PC-9 (cell line): ENCODE measurements around the gene ARHGDIA. TPM values are rescaled to one million over a fixed set of nuclear protein-coding genes. Genes with fewer than 3 reads are reported as not detected.

ENCODE experiments used
- BruUV-seq: library from RNA; stranded (reverse); fragments of 400-500 nt; replicated peaks from 2 replicates; lab custom pipeline; 2021; lab: Mats Ljungman, UMichigan
- CTCF ChIA-PET: fragments of 300-600 bp; sonication (Branson Sonifier 250); formaldehyde crosslinking; loops from one replicate; lab custom pipeline; 2022; ENCODE audit warnings: antibody characterized with exemption; lab: Charles Lee
- POLR2A ChIA-PET: fragments of 300-600 bp; sonication (Branson Sonifier 250); formaldehyde crosslinking; loops from one replicate; lab custom pipeline; 2022; ENCODE audit warnings: antibody characterized with exemption; ENCODE audit not compliant: unreplicated experiment; lab: Charles Lee
- DNase-seq, 2 experiments: peaks; one replicate each; pipeline versions ENCODE4 v3.0.0 to v3.0.0-alpha.2; 2015 to 2022; ENCODE audit warnings: mixed read lengths in 1 of 2
- H2AFZ ChIP-seq: fragments of 200-600 bp; sonication (generic); 2 replicates; pipeline ENCODE4 v1.8.1; 2017; ENCODE audit warnings: antibody characterized with exemption
- H3F3A ChIP-seq: fragments of 200-600 bp; sonication (generic); 2 replicates; pipeline ENCODE4 v1.8.1; 2017; ENCODE audit warnings: antibody characterized with exemption, mild to moderate bottlenecking, low read depth; ENCODE audit not compliant: insufficient read depth
- H3K27ac ChIP-seq: fragments of 200-600 bp; sonication (generic); 2 replicates; pipeline ENCODE4 v1.6.1; 2016; ENCODE audit warnings: mixed run types
- H3K27me3 ChIP-seq: fragments of 200-600 bp; sonication (generic); 2 replicates; pipeline ENCODE4 v1.6.1; 2016; ENCODE audit warnings: low read depth, mixed run types; ENCODE audit not compliant: insufficient read depth
- H3K36me3 ChIP-seq: fragments of 200-600 bp; sonication (generic); 2 replicates; pipeline ENCODE4 v1.6.1; 2016; ENCODE audit warnings: low read depth, mixed run types
- H3K4me1 ChIP-seq: fragments of 200-600 bp; sonication (generic); replicated peaks from 2 replicates; pipeline ENCODE4 v1.6.1; 2016; ENCODE audit warnings: mixed run types; ENCODE audit not compliant: insufficient read depth
- H3K4me2 ChIP-seq: fragments of 200-600 bp; sonication (generic); 2 replicates; pipeline ENCODE4 v1.6.1; 2017; ENCODE audit warnings: mixed run types
- H3K4me3 ChIP-seq: fragments of 200-600 bp; sonication (generic); 2 replicates; pipeline ENCODE4 v1.6.1; 2016; ENCODE audit warnings: mixed run types
- H3K79me2 ChIP-seq: fragments of 200-600 bp; sonication (generic); 2 replicates; pipeline ENCODE4 v1.6.1; 2017; ENCODE audit warnings: low read depth, mixed run types
- H3K9me2 ChIP-seq: fragments of 200-600 bp; sonication (generic); 2 replicates; pipeline ENCODE4 v1.8.1; 2017; ENCODE audit warnings: mild to moderate bottlenecking; ENCODE audit not compliant: insufficient read depth
- H3K9me3 ChIP-seq: fragments of 200-600 bp; sonication (generic); 2 replicates; pipeline ENCODE4 v1.8.1; 2016; ENCODE audit warnings: low read depth; ENCODE audit not compliant: insufficient read depth
- H4K20me1 ChIP-seq: fragments of 200-600 bp; sonication (generic); 2 replicates; pipeline ENCODE4 v1.8.1; 2017; ENCODE audit not compliant: insufficient read depth
- EZH2 ChIP-seq: fragments of 200-600 bp; sonication (generic); IDR thresholded peaks from 2 replicates; pipeline ENCODE4 v1.8.0; 2017; ENCODE audit warnings: antibody characterized with exemption, low read depth
- intact Hi-C: fragments of 100-400 bp; cut with micrococcal nuclease; formaldehyde crosslinking; loops from one replicate; pipeline ENCODE4 v1.10.0; 2022; ENCODE audit not compliant: unreplicated experiment
- total RNA-seq: library from RNA; stranded (reverse); gene quantifications from 2 replicates; pipeline ENCODE4 v1.2.3, GENCODE V29; 2021
- TF ChIP-seq, protein P1 (sequence below): fragments of 200-600 bp; sonication (generic); conservative IDR thresholded peaks from 2 replicates; pipeline ENCODE4 v1.6.1; 2017; ENCODE audit warnings: mixed run types, antibody characterized with exemption, mild to moderate bottlenecking, moderate library complexity

The ARHGDIA gene
- total RNA-seq, 1 experiment from 2014 or later: 309 TPM

DNA sequence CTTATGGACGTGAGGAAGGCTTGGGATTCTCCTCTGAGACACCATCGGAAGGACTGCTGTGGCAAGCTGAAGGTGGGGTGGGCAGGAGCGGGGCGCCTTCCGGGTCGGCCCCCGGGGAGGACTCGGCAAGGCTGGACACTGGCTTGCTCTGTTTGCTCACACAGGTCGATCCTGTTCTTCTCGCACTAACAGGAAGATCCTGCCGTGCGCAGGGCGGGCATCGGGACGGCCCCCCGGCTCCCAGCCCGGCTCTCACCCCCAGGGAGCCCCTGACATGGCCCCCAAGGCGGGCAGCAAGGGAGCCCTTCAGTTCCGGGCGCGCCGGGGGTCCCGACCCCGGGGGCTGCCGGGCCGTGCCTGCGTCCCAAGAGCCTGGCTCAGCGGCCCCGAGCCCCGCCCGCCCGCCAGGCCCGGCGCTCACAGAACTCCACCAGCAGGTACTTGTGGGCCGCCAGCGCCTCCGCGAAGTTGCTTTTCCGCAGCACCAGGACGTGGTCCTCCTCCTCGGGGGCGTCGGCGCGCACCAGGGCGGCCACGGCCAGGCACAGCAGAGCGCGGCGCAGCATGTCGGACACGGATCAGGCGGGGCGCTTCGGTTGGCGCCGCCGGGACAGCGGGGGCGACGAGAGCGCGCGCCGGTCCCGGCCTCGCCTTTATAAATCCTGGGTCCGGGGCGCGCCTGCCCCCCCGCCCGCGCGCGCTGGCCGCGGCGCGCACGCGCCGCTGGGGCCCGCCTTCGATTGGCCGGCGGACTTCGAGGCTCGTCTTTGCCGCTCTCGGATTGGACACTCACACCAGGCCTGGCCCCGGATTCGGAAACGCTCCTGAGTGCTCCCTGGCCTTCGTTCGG, 11.0 kb downstream of the ARHGDIA start, which contains the start of gene P4HB:
Gene P4HB, minus strand, starts transcription at position 630 of the 850 bp plus-strand sequence. Its CDS starts 64 bp downstream, at position 566.
- intact Hi-C loops: loop anchor here (1.0 to 2.0 kb wide), 3 partner anchors 26 to 147 kb away; partner anchors contain the start of genes MCRIP1 and SLC25A10
- Histone ChIP-seq H3K4me1 (no peaks in the 10 kb centered on the region), H3K79me2 (peaks cover 75% of the 10 kb centered on the region), H3K27ac (peak within 1 kb of the TSS; percentile 80), H4K20me1 (peaks cover 36% of the 10 kb centered on the region), H3K4me2 (peak within 1 kb of the TSS; percentile 94), H3K4me3 (peak within 1 kb of the TSS; percentile 91), H2AFZ (peak within 1 kb of the TSS; percentile 68), H3K36me3 (peaks cover 10% of the 10 kb centered on the region; the same call in 1 of the 2 replicates), H3K9me2 (no peaks in the 10 kb centered on the region), H3F3A (peaks cover 16% of the 10 kb centered on the region; the same call in 1 of the 2 replicates), H3K9me3 (no peaks in the 10 kb centered on the region), H3K27me3 (no peaks in the 10 kb centered on the region)
- CTCF ChIA-PET: no interaction called here
- BruUV-seq: no TSS peak
- DNase-seq: peak in 1 of 2 experiments; percentile 41
- POLR2A ChIA-PET: interaction anchor here (0.5 to 0.7 kb wide), 5 partner anchors 68 to 871 kb away, joined by 3 to 6 read pairs (median 4); partner anchors contain the start of gene FSCN2
- no peak for TF ChIP-seq EZH2
- TF ChIP-seq, protein P1, sequence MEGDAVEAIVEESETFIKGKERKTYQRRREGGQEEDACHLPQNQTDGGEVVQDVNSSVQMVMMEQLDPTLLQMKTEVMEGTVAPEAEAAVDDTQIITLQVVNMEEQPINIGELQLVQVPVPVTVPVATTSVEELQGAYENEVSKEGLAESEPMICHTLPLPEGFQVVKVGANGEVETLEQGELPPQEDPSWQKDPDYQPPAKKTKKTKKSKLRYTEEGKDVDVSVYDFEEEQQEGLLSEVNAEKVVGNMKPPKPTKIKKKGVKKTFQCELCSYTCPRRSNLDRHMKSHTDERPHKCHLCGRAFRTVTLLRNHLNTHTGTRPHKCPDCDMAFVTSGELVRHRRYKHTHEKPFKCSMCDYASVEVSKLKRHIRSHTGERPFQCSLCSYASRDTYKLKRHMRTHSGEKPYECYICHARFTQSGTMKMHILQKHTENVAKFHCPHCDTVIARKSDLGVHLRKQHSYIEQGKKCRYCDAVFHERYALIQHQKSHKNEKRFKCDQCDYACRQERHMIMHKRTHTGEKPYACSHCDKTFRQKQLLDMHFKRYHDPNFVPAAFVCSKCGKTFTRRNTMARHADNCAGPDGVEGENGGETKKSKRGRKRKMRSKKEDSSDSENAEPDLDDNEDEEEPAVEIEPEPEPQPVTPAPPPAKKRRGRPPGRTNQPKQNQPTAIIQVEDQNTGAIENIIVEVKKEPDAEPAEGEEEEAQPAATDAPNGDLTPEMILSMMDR: no peak

DNA sequence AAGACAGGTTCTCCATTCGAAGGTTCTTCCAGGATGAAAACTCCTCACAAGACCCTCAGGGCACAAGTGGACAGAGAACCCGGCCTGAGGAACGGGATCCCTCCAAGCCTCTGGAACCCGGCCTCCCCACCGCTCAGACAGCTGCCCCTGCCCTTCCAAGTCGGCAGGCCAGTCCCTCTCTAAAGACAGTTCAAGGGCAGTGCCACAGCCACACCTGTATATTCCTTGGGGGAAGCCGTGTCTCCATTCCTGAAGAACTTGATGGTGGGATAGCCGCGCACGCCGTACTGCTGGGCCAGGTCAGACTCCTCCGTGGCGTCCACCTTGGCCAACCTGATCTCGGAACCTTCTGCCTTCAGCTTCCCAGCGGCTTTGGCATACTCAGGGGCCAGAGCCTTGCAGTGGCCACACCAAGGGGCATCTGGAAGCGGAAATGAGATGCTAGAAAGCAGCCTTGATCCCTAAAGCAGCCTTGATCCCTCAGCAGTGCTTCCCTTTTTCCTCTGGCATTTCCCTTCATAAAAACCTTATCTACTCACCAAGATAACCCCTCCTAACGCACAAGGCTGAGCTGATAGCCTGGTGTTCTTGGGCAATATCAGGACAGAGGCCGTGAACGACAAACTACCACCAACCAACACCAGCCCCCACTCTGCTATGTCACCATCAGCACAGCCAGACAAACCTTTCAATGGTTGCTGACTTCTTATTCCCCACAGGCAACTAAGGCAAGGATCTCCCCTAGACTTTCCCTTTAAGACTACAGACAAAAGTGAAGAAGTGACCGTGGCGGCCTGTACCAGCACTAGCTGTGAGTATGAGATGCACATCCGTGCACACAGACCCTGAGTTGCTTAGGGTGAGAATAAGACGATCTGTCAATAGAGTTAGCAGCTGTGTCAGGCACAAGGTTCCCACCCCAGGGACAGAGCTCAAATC, 11.9 kb downstream of the ARHGDIA start:
- Histone ChIP-seq H2AFZ (no peak overlapping the region), H3K27ac (peak overlapping the region; percentile 66; the same call in 1 of the 2 replicates), H3K4me2 (peak overlapping the region; percentile 94), H4K20me1 (peaks cover 30% of the 10 kb centered on the region), H3K27me3 (no peaks in the 10 kb centered on the region), H3K9me2 (no peaks in the 10 kb centered on the region), H3K4me1 (no peaks in the 10 kb centered on the region), H3K9me3 (no peaks in the 10 kb centered on the region), H3K36me3 (peaks cover 10% of the 10 kb centered on the region; the same call in 1 of the 2 replicates), H3K79me2 (peaks cover 70% of the 10 kb centered on the region), H3K4me3 (peak overlapping the region; percentile 91), H3F3A (peaks cover 9% of the 10 kb centered on the region; the same call in 1 of the 2 replicates)
- TF ChIP-seq, protein P1: no peak
- no peak for TF ChIP-seq EZH2
- DNase-seq: no peak
- ChIA-PET CTCF (no interaction called here), POLR2A (interaction anchor here (0.6 to 0.7 kb wide), 4 partner anchors 69 to 870 kb away, joined by 3 to 6 read pairs (median 4); partner anchors contain the start of gene FSCN2)
- intact Hi-C loops: loop anchor here (1.0 kb wide), 1 partner anchor 27 kb away; no protein-coding TSS in a partner anchor
- TSS peak; percentile 35 for BruUV-seq
